ENCODE measurements around the gene FLACC1.
"Not testable (repeated sequence)": the region's sequence is repeated elsewhere in the genome, so short reads cannot be mapped to it uniquely, and the experiment has no call there.

Gene FLACC1

DNA sequence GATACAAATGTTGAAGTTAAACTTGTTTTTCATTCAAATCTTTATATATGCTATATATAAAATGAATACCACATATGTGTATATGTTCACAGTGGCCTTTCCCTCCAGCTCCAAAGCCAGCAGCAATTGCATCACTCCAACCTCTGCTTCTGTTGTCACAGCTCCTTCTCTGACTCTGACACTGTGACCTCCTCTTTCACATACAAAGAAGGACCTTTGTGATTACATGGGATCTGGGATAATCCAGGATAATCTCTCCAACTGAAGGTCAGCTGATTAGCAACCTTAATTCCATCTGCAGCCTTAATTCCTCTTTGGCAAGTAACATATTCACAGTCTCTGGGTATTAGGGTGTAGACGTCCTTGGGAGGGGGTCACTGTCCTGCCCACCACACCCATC, 8.4 kb downstream of the FLACC1 start:
- no peak for DNase-seq

DNA sequence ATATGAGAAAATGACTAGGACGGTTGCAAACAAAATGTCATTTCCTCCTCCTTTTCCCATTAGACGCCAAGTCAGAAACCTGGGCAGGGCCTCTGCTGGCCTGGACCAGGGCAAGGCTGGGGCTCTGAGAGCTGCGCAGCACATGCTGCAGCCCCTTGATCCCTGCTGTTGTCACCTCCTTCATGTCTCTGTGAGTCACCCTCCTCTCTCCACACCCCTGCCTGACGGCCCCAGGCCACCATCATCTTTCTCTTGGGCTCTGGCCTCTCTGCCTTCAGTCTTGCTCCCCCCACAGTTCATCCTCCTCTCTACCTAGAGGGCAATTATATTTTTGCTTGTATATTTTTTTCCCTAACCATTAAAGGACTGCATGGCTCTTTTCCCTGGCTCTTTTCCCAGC, 10.0 kb downstream of the FLACC1 start:
- DNase-seq: no peak

DNA sequence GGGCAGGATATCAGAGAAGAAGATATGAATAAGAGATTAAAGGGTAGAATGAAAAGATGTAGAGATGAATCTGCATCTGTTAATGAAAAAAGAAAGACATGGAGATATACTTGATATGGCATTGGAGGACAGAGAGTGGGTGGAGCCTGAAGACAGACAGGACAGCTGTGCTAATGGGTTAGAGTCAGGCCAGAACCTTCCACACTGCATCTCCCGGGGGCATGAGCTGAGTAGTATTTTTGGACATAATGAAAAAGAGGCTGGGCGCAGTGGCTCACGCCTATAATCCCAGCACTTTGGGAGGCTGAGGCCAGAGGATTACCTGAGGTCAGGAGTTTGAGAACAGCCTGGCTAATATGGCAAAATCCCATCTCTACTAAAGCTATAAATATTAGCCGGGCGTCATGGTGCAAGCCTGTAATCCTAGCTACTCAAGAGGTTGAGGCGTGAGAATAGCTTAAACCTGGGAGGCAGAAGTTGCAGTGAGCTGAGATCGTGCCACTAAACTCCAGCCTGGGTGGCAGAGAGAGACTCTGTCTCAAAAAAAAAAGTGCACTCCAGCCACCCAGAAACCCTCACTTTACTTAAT, 11.4 kb downstream of the FLACC1 start:
- DNase-seq: no peak

DNA sequence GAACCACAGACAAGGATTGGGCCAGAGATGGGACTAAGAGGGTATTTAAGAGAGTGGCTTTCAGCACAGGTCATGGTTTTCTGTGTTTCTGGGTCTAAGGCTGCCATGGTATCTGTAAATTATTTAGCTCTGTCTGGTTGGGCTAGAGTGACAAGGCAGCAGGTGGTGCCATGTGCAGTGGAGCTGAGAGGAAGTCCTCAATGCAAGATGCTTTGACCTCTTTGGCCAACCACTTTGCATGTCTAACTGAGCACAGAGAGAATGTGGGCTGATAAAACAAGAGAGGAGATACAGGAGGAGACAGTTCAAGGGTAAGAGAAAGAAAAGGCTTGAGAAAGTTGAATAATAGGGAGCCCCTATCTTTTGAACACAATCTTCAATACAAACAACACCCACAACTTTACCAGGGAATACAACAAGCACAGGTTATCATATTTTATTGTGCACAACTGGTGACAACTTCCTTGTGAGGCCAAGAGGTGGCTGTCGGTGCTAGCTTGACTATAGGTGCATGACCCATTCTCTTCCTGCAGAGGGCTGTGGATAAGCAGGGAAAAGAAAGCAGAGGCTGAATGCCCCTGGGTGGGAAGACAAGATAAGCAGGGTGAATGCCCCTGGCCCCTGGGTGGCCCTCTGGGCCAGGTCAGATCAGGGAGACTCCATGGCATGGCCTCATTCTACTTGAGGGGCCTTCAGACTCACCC, 12.3 kb downstream of the FLACC1 start:
- no peak for DNase-seq

DNA sequence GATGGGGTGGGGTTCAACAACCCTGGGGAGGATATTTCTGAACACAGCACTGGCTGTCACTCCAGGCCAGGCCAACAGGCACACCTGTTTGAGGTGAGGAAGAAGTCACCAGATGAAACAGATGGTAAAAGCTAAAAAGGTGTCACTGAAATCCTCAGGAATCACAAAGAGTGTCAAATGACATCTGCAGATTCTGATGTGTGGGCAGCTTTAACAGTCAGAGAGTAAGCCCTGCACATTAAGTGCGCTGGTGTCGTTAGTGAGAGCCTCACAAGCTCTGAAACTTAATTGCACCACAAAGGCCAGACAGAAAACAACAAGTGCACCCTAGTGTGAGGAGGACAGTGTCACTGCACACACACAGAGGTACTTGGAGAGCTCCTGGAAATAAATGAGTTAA, 13.6 kb downstream of the FLACC1 start:
- no peak for DNase-seq

DNA sequence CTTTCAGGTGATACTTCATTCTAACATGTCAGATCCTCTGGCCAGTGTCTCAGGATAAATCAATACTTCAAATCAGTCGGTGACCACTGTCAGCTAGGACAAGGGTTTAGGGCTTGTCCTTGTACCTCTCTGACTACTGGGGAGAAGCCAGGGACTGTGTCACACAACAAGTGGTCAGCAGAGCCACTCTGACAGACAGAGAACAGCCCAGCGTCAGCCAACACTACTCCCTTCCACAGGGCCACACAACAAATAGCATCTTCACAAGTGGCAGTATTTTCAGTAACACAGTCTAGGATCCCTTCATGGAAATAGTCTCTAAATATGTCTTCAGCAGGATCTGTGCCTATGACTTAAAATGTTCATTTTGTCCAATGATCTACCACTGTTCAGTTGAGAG, 14.2 kb downstream of the FLACC1 start:
- DNase-seq: no peak

DNA sequence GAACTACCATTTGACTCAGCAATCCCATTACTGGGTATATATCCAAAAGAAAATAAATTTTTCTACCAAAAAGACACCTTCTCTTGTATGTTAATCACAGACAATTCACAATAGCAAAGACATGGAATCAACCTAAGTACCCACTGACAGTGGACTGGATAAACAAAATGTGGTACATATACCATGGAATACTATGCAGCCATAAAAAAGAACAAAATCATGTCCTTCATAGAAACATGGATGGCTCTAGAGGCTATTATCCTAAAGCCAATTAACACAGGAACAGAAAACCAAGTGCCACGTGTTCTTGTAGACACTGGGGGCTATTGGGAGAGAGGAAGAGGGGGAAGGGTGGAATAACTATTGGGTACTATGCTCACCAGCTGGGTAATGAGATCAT, 27.7 kb downstream of the FLACC1 start:
- DNase-seq: no peak

DNA sequence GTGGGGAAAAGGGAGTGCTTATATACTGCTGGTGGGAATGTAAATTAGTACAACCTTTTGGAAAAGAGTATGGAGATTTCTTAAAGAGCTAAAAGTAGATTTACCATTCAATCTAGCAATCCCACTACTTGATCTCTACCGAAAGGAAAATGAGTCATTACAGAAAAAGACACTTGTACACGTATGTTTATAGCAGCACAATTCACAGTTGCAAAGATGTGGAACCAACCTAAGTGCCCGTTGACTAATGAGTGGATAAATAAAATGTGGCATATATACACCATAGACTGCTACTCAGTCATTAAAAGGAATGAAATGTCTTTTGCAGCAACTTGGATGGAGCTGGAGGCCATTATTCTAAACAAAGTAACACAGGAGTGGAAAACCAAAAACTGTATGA, 29.5 kb downstream of the FLACC1 start:
- no peak for DNase-seq

DNA sequence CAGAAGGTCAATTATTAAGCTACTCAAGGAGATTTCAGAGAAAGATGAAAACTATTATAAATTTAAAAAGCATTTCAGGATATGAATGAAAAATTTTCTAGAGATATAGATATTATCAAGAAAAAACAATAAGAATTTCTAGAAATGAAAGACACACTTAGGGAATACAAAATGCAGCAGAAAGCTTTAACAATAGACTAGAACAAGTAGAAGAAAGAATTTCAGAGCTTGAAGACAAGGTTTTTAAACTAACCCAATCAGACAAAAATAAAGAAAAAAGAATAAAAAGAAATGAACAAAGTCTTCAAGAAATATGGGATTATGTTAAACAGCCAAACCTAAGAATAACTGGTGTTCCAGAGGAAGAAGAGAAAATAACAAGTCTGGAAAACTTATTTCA, 34.4 kb downstream of the FLACC1 start:
- no peak for DNase-seq

DNA sequence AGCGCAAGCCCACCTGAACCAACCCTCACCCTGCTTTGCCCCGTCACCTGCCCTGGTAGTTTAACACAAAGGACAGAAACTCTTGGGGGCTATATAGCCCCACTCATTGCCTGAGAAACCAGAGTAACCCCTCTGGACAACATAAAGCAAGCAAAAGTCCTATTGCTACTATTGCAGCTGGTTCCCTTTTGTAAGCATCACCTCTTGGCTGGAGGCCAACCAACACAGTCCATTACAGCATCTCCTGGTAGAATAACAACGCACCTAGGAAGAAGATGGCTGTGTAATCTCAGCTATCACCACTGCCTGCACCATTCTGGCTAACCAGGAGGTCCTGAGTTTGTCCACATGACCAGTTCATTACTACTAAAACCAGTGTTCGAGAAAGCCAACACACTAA, 36.4 kb downstream of the FLACC1 start:
- no peak for DNase-seq

DNA sequence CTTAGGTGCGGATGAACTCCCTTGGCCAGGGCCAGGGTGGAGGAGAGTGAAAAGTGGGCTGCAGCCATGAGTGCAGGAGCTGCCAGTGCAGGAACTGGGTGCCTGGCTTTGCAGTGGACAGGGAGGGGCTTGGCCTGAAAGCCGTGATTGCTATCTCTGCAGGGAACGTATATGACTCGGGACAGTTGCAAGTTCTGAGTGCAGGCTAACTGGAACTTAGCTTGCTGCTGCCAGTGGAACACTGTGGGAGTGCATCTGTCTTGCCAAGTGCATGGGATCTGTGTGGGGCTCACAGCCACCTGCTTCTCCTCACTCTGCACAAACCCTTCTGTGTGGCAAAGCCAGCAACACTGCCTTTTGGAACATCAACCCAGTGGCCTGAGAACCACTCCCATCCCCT, 36.9 kb downstream of the FLACC1 start:
- DNase-seq: no peak

DNA sequence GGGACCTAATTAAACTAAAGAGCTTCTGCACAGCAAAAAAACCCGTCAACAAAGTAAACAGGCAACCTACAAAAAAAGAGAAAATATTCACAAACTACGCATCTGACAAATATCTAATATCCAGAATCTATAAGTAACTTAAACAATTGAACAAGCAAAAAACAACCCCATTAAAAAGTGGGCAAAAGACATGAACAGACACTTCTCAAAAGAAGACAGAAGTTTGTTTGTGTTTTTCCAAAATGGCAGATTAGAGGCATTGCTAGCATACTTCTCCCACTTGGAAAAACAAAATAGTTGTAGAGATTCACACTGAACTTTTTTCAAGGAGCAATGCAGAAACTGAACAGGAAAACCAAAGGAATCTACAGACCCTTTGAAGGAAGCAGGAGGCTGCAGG, 37.6 kb downstream of the FLACC1 start:
- DNase-seq: no peak

DNA sequence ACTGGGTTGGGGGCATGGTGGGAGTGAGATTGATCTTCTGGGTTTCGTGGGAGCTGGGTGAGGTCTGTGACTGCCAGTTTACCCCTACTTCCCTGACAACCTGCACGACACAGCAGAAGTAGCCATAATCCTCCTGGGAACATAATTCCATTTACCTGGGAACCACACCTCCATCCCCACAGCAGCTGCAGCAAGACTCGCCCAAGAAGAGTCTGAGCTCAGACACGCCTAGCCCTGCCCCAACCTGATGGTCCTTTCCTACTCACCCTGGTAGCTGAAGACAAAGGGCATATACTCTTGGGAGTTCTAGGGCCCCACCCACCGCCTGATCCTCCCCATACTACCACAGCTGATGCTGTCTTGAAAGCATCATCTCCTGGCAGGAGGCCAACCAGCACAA, 43.8 kb downstream of the FLACC1 start:
- DNase-seq: no peak

DNA sequence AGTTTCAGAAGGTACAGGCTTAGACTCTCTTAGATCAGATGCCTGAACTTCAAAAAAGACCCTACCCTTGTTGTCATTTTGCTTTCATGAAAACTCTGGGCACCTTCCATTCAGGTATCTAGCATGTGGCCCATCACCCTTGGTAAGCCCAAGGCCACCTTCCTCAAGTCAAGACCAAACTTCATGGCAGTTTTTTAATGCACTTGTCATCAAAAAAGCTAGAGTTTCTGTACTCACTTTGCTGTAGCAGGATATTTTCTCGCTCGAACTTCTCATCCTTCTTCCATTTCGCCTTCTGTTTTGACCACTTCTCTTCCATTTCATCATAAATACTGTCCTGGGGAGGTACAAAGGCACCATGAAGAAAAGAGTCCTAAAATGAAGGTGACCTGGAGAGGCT, 48.2 kb downstream of the FLACC1 start:
- DNase-seq: no peak

DNA sequence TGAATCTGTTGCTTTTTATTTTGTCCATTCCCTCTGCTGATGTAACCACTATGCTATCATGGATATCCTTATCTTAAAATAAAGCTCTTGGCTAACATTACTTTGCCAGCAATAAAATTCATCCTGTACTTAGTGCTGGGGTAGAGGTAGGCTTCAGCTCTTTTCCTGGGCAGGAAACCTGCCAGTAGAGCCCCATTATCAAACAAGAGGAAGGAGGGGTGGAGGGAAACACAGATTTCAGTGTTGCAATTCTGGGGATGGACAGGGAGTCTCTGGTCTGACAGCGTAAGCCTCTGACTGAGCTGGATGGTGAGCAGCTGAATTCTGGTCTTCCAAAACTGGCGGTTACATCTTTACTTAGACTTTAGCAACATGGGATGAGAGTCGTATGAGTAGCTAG, 49.3 kb downstream of the FLACC1 start:
- no peak for DNase-seq

DNA sequence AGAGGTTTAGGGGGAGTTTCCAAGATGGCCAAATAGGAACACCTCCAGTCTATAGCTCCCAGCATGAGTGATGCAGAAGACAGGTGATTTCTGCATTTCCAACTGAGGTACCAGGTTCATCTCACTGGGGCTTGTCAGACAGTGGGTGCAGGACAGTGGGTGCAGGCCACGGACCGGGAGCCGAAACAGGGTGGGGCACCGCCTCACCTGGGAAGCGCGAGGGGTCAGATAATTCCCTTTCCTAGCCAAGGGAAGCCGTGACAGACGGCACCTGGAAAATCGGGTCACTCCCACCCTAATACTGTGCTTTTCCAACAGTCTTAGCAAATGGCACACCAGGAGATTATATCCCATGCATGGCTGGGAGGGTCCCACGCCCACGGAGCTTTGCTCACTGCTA, 57.2 kb downstream of the FLACC1 start:
- not testable (repeated sequence) for DNase-seq

DNA sequence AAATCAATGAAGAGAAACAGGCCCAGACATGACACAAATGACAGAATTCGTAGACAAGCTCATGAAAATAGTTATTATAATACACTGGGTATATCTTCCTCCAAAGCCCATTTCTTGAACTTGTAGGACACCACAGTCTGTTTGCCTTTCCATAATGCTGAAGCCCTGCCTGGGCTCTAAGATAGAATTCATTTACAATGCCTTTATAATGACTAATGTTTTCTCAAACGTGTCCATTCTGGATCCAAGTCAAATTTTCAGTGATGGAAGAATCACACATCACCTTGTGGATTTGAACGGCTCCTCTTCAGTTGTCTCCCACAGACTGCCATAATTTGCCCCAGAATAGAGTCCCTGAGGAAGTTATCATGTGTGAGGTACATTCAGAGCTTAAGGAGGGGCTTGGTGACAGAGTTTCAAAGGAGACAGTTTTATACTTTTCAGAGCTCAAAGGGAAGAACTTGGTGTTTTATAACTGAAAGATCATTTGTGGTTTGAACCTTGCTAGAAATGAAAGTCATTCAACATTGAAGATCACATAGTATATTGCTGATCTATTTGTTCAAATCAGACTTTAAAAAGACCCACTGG, 58.6 kb downstream of the FLACC1 start:
- DNase-seq: no peak

DNA sequence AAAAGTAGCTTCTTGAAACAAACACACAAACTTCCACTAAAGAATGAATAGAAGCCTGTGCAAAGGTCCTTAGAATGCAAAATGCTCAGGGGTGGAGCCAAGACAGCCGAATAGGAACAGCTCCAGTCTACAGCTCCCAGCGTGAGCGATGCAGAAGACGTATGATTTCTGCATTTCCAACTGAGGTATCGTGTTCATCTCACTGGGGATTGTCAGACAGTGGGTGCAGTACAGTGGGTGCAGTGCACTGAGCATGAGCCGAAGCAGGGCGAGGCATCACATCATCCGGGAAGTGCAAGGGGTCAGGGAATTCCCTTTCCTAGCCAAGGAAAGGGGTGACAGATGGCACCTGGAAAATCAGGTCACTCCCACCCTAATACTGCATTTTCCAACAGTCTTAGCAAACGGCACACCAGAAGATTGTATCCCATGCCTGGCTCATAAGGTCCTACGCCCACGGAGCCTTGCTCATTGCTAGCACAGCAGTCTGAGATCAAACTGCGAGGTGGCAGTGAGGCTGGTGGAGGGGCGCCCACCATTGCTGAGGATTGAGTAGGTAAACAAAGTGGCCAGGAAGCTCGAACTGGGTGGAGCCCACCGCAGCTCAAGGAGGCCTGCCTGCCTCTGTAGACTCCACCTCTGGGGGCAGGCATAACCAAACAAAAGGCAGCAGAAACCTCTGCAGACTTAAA, 66.5 kb downstream of the FLACC1 start:
- DNase-seq: not testable (repeated sequence)

DNA sequence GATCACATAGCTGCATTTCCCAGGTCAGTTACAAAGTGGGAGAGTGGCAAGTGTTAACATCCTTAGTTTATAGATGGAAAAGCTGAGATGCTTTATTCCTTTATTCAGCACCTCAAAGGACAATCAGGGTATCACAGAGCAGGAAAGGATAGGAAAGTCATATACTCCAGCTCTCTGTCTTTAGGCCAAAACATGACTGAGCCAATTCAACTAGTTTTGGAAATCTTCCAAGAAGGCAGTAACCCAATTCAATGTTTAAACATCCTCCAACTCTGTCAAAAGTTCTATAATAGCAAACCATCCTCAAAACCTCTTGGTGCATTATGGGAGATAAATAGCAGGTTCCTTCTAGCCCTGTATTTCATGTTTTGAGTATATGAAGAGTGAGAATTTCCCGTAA, 71.6 kb downstream of the FLACC1 start:
- DNase-seq: no peak

DNA sequence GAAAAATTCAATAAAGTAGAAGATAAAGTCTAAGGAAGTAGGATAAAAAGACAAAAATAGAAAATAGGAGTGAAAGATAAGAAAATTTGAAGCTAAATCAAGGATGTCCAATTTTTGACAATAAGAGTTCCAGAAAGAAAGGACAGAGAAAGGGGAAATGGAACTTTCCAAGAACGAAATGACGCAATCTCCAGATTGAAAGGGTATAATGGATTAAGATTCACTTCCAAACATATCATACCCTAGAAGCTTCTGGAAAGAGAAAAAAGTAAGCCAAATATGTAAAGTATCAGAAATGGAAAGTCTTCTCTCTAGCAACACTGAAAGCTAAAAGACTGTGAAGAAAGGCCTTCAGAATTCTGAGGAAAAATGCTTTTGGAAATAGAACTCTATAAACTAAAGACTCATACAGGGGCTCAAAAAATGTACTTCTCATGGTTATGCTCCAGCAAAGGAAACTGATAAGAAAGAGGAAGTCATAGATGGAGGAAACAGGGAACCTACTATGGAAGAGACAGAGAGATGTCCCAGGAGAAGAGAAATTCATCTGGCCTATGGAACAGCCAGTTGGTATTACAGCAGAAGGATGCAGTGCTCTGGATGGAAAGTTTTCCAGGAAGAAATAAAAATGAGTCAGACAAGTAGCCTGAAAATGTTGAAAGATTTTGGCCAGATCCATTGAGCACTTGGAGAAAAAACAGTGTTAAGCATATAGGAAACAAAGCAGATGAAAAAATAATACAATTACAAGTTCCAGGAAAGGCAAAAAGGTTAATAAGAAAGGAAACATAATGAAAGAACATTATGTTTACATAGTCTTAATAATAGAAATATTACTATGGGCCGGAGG, 76.7 kb downstream of the FLACC1 start:
- no peak for DNase-seq

DNA sequence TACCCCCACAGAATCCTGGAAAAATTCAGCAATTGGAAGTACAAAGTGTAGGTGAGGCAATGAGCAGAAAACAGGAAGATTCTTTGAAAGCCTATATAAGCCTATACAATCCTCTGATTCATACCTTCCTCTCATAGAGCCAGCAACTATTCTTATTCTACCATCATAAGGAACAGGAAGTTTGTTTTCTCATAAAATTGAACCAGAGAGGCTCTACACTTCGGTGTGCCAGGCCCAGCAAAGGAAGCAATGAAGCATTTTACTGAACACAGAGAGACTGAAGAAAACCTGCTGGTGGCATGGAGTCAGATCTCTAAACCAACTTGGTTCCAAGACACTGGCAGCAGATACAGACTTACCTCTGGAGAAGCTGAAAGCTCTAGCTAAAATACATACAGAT, 78.1 kb downstream of the FLACC1 start:
- no peak for DNase-seq

DNA sequence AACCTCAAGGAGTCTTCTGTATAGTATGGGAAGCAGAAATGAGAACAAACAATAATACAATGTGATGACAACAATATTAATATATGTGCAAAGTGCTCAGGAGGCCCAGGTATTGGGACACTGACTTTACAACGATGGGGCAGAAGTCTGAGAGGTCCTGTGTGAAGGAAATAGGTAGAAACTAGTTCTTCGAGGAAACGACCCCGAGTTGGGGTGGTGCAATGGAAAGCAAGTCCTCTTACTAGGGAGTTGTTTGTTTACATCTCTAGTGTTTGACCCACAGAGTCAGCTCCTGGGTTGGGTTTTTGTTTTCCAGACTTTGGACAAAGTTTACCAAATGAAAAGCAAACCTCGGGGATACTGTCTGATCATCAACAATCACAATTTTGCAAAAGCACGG, 80.6 kb downstream of the FLACC1 start:
- no peak for DNase-seq

DNA sequence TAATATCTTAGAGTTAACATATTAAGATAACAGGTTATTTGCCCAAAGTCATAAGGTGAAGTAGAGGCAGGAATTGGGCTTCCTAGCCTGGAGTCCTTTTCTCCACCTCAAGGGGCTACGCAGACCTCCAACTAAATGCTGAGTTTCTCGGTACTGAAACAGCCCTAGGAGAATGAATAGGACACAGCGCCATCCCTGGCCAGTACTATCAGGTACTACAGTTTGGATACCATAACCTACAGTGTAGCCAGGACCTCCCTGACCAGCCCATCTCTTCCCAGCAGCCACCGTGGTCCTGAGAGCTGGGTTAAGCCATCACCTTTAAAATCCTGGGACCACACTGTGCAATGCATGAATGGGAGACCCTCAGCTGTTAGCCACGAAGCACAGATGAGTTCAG, 81.2 kb downstream of the FLACC1 start:
- DNase-seq: no peak

All from NCI-H510A (cell line).